COR-L47 (cell line): ENCODE measurements around the gene NANOGP8.
"Not testable (repeated sequence)": the region's sequence is repeated elsewhere in the genome, so short reads cannot be mapped to it uniquely, and the experiment has no call there.

Experiments
- DNase-seq: peaks from one replicate; lab custom pipeline; 2025; lab: John Stamatoyannopoulos, UW

NANOGP8 gene

DNA sequence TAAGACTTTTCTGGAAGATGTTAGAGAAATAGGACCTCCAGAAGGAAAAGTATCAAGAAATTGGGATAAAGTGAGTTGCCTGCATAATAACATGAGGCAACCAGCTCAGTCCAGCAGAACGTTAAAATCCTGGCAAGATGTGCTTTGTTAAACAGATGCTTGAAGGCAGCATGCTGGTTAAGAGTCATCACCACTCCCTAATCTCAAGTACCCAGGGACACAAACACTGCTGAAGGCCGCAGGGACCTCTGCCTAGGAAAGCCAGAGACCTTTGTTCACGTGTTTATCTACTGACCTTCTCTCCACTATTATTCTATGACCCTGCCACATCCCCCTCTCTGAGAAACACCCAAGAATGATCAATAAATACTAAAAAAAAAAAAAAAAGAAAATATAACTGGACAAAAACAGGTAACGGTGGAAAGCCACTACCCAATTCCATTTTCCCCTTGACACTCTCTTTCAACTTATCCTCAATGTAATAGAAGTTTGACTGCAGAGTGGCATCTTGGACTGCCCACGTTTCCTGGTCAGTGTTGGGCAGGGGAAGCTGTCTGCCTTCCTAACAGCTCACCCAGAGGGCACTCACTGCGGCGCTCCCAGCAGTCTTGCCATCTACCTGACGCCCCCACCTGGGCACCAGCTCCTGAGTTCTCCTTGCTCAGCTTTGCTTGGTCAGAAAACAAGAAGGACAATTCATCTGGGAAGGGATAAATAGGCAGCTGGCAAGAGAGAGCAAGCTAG lies at the start of gene NANOGP8:
Gene NANOGP8 (minus strand): TSS at position 120 of the 744 bp plus-strand sequence. CDS start 185 bp downstream, outside the sequence.
- not testable (repeated sequence) for DNase-seq

GRCh38 chr15:35134299-35134698 lies 49.2 kb upstream of the NANOGP8 start:
- no peak for DNase-seq

DNA sequence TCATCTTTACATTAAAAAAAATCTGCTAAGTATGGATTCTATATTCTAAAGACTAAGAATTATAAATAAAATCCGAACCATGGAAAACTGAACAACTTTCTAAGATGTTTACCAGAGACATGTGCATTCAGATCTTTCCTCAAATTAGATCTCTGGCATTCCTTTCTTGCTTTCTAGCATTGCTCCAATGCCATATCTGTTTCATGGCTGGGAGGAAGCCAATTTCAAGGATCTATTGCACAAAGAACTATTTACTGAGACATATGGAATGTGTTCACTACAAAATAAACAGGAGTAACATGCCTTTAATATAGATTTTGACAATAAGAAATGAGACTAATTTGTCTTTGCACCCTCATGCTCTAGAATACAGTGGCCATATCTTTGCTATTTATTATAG lies 45.1 kb upstream of the NANOGP8 start:
- no peak for DNase-seq

- DNase-seq: no peak
Measured at GRCh38 chr15:35129361-35129760, 44.3 kb upstream of the NANOGP8 start.

DNA sequence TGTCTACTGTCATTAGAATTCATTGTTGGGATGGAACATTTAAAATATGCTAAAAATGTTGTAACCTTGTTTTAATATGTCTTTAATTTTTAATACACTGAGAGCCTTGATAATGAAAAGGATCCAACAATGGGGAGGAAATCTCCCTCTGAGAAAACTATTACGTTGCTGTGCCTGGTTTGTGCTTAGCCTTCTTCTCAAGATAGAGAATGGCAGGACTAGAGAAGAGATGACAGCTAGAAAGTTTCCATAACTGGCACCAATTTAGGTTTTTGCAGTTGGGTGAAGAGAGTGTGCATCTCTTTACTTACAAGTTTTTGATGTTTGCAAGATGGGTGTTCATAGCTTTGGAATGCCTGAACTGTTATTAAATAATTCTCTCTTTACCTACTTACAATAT lies 42.6 kb upstream of the NANOGP8 start:
- DNase-seq: no peak

DNA sequence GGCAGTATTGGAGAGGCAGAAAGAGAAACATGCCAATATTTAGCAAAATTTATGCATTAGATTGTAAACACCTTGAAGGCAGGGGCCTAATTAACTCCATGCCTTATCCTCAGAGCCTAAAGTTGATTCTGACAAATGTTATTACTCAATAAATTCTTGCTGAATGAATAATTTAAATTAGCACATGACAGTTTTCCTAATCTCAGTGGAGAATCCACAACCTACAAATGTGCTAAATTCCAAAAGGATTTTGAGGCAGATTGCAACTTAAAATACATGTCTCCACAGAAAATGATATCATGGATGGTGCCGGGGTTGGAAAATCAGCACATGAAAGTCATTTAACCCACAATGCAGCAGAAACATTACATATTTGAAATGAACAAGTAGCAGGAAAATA lies 41.1 kb upstream of the NANOGP8 start:
- DNase-seq: no peak

DNA sequence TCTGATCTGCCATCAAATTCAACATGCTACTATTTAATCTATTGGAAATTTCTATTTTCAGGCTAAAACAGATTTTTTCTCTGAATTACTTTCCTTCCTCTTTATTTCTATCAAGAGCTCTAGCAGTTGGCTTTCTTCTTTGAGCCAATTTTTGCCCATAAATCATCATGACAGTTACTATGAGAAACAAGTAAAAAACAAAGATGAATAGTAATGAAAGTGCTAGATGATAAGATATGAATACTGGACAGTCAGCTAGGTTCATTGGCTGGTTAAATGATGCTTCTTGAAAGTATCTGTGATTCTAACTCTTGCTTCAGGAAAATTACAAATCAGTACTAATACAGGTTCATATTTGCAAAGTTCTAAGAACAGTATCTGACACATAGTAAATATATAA lies 38.6 kb upstream of the NANOGP8 start:
- no peak for DNase-seq

GRCh38 chr15:35121611-35122359 lies 36.7 kb upstream of the NANOGP8 start:
- DNase-seq: no peak

- no peak for DNase-seq
Measured at GRCh38 chr15:35120173-35120572, 35.1 kb upstream of the NANOGP8 start.

- DNase-seq: peak; percentile 6
Measured at GRCh38 chr15:35118960-35119359, 33.9 kb upstream of the NANOGP8 start.

DNA sequence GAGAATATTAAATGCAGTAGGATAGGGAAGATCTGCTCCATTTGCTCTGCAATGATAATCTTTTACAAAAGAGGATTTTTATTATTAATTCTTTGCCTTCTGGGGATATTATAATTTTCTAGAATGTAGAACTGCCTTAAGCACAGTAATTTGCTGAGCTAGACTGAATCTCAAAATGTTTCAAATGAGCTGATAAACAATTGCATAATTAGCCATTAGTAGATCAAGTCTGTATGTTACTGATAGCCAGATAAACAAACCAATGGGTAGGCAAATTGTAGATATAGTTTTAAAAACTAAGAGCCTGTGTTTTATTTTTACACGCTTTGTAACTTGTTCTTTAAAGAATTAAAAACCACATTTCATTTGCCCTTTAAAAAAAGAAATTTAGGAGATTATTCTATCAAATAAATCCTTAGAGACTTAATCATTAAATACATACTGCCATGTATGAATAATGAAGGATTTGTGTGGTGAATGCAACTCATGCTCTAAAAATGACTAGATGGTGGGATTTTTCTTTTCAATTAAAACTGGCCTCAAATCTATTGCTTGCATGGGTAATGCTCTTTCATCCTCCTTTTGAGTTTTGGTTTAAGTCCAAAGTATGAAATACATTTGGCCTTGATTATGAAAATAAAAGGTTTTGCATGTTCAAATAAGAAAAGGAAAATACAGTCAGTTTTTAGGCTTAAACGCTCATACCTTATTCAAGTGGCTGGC lies 32.6 kb upstream of the NANOGP8 start:
- no peak for DNase-seq

DNA sequence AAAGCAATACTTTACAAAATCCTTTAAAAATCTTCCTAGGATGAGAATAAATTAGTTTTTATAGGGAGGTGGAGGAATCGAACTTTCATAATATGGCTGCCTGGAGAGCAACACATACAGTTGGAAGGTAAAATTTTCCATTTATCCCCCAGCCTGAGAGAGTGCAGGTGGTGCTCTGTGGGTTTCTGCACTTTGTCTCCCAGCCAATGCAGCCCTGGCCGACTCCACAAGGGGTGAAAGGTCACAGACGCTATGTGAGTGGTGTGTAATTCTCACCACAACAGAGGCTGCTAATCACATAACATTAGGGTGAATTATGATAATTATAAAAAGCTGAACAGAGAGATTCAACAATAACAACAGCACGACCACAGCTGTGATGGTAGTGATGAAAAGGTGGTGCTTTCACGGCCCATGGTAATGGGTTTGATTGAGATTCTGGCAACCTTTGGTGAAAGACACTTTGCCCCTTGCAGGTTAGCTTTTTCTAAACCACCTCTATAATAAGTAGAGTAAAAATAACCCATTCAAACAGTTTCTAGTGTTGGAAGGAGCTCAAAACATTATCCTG lies 30.1 kb upstream of the NANOGP8 start:
- peak; percentile 86 for DNase-seq

- DNase-seq: no peak
Measured at GRCh38 chr15:35112346-35112745, 27.3 kb upstream of the NANOGP8 start.

DNA sequence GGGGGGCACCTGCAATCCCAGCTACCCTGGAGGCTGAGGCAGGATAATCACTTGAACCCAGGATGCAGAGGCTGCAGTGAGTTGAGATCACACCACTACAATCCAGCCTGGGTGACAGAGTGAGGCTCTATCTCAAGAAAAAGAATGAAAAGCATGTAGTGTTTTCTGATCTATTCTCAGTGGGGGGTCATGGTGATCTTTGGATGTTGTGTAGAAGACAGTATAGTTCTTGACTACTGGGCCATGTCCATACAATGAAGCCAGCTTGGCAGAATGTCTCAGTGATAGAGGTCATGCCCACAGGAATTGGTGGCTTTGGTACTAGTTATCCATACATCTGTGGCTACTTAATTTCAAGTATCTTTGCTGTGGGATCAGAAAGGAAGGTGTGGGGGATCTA lies 26.8 kb upstream of the NANOGP8 start:
- no peak for DNase-seq

GRCh38 chr15:35108453-35108852 lies 23.4 kb upstream of the NANOGP8 start:
- no peak for DNase-seq

DNA sequence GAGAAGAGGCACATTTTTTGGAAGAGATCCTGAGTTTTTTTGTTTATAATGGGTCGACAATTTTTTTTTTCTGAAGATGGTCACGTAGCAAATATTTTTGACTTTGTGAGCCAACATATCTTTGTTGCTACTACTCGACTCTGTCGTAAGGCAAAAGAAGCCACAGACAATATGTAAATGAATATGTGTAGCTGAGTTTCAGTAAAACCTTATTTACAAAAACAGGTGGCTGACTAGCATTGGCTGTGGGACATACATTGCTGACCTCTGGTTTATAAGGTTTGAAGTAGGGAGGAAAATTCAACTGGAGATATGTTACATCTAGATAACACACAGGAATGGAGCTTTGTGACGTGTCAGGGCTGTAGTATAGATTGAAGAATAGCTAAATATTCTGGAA lies 22.5 kb upstream of the NANOGP8 start:
- no peak for DNase-seq

DNA sequence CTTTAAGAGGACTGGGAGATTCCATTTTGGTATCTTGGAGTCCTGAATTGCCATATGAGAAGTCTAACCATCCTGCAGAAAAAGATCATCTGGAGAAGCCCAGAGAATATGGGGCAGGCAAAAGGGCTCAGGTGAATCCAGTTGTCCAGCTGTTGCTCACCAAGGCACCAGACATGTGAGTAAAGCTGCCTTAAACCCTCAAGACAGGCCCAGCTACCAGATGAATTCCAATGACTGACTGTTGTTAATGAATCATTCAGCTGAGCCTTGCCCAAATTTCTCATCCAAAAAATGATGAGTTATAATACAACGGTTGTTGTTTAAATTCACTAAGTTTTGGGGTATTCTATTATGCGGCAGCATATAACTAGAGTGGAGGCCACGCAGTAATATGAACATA lies 22.0 kb upstream of the NANOGP8 start:
- no peak for DNase-seq

DNA sequence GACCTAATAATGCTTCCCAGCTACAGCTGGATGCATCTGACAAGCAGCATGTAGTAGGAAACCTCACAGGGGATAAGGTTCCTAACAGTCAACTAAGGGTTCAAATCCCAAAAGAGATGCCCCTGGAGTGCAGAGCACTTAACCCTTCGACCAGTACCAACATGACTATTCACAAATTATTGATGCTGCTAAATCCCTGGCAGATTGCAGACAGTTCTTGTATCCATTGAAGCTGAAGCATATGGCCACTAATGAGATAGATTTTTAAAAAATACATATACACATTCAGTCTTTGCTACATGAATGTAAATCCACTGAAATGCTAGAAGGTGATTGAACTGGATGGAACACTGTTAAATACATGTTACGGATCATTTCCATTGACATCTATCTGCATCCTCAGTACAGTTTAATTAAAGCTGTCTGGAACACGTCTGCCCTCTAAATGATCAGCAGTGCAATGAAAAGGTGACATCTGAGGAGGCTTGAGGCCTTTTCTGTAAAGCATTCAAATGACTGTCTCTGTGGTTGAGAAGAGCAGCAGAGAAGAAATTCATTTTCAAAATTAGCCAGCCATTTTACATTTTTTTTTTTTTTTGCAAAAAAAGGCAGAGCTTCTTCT lies 19.5 kb upstream of the NANOGP8 start:
- DNase-seq: no peak

GRCh38 chr15:35102186-35102585 lies 17.1 kb upstream of the NANOGP8 start:
- no peak for DNase-seq

DNA sequence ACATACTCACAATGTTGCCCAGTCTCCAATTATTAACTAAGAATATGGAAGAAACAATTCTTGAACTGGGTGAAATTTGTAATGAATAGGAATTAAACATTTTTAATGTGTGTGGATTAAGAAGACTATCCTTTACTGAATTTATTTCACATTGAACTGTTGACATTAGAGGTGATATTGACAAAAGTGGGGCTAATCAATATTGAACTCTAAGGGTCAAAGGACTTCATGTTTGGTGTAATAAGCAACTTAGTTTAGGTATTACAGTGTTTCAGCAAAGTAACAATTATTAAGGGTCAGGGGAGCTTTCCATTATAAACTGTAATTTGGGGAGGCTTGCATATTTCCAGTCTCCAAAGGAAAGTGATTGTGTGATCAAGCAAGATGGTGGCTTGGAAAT lies 16.2 kb upstream of the NANOGP8 start:
- DNase-seq: no peak

GRCh38 chr15:35098737-35099136 lies 13.6 kb upstream of the NANOGP8 start:
- no peak for DNase-seq

DNA sequence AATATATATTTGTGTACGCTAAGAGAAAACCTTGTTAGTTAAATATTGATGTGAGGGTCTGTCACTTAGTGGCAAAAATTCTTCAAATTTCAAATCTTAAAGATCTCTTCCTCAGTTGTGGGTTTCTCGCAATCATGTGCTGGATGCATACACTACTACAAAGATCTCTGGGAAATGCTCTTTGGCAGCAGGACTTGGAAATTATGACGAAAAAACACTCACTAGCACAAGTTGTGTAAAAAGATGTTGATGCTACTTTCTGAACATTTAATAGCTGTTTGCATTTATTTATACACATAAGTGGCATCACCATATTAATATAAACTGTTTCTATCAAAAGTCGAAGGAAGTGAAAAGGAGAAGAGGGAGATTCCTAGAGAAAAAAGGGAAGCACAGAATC lies 10.8 kb upstream of the NANOGP8 start:
- no peak for DNase-seq
